Measurements from ENCODE around the gene DBH.

- TF ChIP-seq, protein P1, sequence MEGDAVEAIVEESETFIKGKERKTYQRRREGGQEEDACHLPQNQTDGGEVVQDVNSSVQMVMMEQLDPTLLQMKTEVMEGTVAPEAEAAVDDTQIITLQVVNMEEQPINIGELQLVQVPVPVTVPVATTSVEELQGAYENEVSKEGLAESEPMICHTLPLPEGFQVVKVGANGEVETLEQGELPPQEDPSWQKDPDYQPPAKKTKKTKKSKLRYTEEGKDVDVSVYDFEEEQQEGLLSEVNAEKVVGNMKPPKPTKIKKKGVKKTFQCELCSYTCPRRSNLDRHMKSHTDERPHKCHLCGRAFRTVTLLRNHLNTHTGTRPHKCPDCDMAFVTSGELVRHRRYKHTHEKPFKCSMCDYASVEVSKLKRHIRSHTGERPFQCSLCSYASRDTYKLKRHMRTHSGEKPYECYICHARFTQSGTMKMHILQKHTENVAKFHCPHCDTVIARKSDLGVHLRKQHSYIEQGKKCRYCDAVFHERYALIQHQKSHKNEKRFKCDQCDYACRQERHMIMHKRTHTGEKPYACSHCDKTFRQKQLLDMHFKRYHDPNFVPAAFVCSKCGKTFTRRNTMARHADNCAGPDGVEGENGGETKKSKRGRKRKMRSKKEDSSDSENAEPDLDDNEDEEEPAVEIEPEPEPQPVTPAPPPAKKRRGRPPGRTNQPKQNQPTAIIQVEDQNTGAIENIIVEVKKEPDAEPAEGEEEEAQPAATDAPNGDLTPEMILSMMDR (IDR thresholded peaks at IDR 0.05), result no peak
- no peak for TF ChIP-seq POLR2A (IDR thresholded peaks at IDR 0.05)
Measured at GRCh38 chr9:133608382-133608781, 27.8 kb upstream of the DBH start.

Measured in esophagus squamous epithelium (tissue), 4 donors.